H1 (cell line): Measurements from ENCODE around the gene TLE4. TPM values are rescaled to one million over a fixed set of nuclear protein-coding genes. Genes with fewer than 3 reads are reported as not detected.

Experiments used
- CTCF ChIA-PET: fragments of 300-600 bp; sonication (Branson Sonifier 250); formaldehyde crosslinking; loops from one replicate; lab custom pipeline; 2021; ENCODE audit not compliant: partially characterized antibody; lab: Charles Lee
- POLR2A ChIA-PET: fragments of 300-600 bp; sonication (Branson Sonifier 250); formaldehyde crosslinking; loops from one replicate; lab custom pipeline; 2021; ENCODE audit warnings: inconsistent platforms; ENCODE audit not compliant: partially characterized antibody; lab: Charles Lee
- DNase-seq, 2 experiments: peaks; one replicate each; pipeline versions ENCODE4 v3.0.0 to v3.0.0-alpha.2; 2010 to 2022; ENCODE audit warnings: low spot score in 2 of 2, low read depth in 1 of 2, mixed read lengths in 1 of 2
- FAIRE-seq: peaks from 2 replicates; lab custom pipeline; 2011; peaks lifted over from hg19 to GRCh38; lab: Jason Lieb, UNC
- H2AFZ ChIP-seq: 2 replicates; pipeline ENCODE4 v1.8.1; 2012; ENCODE audit warnings: low read length, inconsistent platforms
- H2AK5ac ChIP-seq: 2 replicates; pipeline ENCODE4 v1.6.1; 2013; ENCODE audit warnings: low read depth, low read length
- H2BK120ac ChIP-seq: replicated peaks from 2 replicates; pipeline ENCODE3; 2013; ENCODE audit warnings: low read depth, low read length, inconsistent platforms
- H2BK12ac ChIP-seq: 2 replicates; pipeline ENCODE4 v1.6.1; 2013; ENCODE audit warnings: low read depth, low read length
- H2BK15ac ChIP-seq: 2 replicates; pipeline ENCODE4 v1.6.1; 2013; ENCODE audit warnings: low read length
- H2BK20ac ChIP-seq: 2 replicates; pipeline ENCODE4 v1.6.1; 2013; ENCODE audit warnings: low read length
- H2BK5ac ChIP-seq: 2 replicates; pipeline ENCODE4 v1.6.1; 2013; ENCODE audit warnings: low read depth, low read length
- H3K14ac ChIP-seq: 2 replicates; pipeline ENCODE4 v1.6.1; 2013; ENCODE audit warnings: inconsistent platforms; ENCODE audit not compliant: insufficient read length
- H3K18ac ChIP-seq: 2 replicates; pipeline ENCODE4 v1.6.1; 2013; ENCODE audit warnings: low read length; ENCODE audit errors: extremely low read depth
- H3K23ac ChIP-seq: 2 replicates; pipeline ENCODE4 v1.6.1; 2013; ENCODE audit warnings: inconsistent platforms; ENCODE audit not compliant: insufficient read length
- H3K23me2 ChIP-seq: 2 replicates; pipeline ENCODE4 v1.6.1; 2013; ENCODE audit warnings: low read depth, low read length
- H3K27ac ChIP-seq: 2 replicates; pipeline ENCODE4 v1.6.1; 2011; ENCODE audit warnings: low read depth, low read length, inconsistent platforms
- H3K27me3 ChIP-seq, 4 experiments: replicated peaks in 1 of 4; 1 replicate in 1 of 4; 2 replicates in 3 of 4; pipeline versions ENCODE4 v1.6.1 to v1.8.1; 2011 to 2013; ENCODE audit warnings: low read length in 3 of 4, mild to moderate bottlenecking in 3 of 4, inconsistent platforms in 2 of 4, mixed read lengths in 2 of 4, moderate library complexity in 1 of 4; ENCODE audit not compliant: control insufficient read depth in 3 of 4, insufficient read depth in 3 of 4; ENCODE audit errors: extremely low read depth in 1 of 4
- H3K36me3 ChIP-seq, 4 experiments: 2 replicates each; pipeline versions ENCODE4 v1.6.1 to v1.8.1; 2011 to 2013; ENCODE audit warnings: mild to moderate bottlenecking in 4 of 4, low read length in 3 of 4, moderate library complexity in 2 of 4, control low read depth in 1 of 4, inconsistent platforms in 1 of 4; ENCODE audit not compliant: insufficient read depth in 4 of 4, control insufficient read depth in 2 of 4
- H3K4ac ChIP-seq: replicated peaks from 2 replicates; pipeline ENCODE3; 2013; ENCODE audit warnings: low read length, low read depth, mixed read lengths, inconsistent platforms; ENCODE audit not compliant: insufficient read length
- H3K4me1 ChIP-seq, 4 experiments: replicated peaks in 1 of 4; 1 replicate in 1 of 4; 2 replicates in 3 of 4; pipeline versions ENCODE4 v1.6.1 to v1.8.1; 2011 to 2013; ENCODE audit warnings: low read length in 3 of 4, inconsistent platforms in 2 of 4, mixed read lengths in 1 of 4; ENCODE audit not compliant: insufficient read depth in 4 of 4, control insufficient read depth in 3 of 4
- H3K4me2 ChIP-seq, 2 experiments: 2 replicates each; pipeline versions ENCODE4 v1.6.1 to v1.8.1; 2011 to 2013; ENCODE audit warnings: low read depth in 2 of 2, low read length in 2 of 2, control low read depth in 1 of 2, inconsistent platforms in 1 of 2, mild to moderate bottlenecking in 1 of 2; ENCODE audit not compliant: insufficient read depth in 1 of 2
- H3K4me3 ChIP-seq, 4 experiments: fragments of 200-600, 300-600 bp in 1 of 4; sonication (generic), shearing (Covaris generic), sonication (Bioruptor Twin) in 1 of 4; 2 replicates each; pipeline versions ENCODE4 v1.5.1 to v1.8.1; 2011 to 2016; ENCODE audit warnings: low read length in 4 of 4, low read depth in 3 of 4, control low read depth in 2 of 4, inconsistent platforms in 2 of 4, mild to moderate bottlenecking in 2 of 4, mixed read lengths in 1 of 4, moderate library complexity in 1 of 4; ENCODE audit not compliant: insufficient read depth in 2 of 4; ENCODE audit errors: extremely low read depth in 1 of 4
- H3K56ac ChIP-seq: replicated peaks from 2 replicates; pipeline ENCODE3; 2013; ENCODE audit warnings: low read depth, mild to moderate bottlenecking, mixed read lengths, low read length, inconsistent platforms; ENCODE audit not compliant: insufficient read length
- H3K79me1 ChIP-seq: 2 replicates; pipeline ENCODE4 v1.6.1; 2013; ENCODE audit warnings: low read depth, low read length, control low read depth
- H3K79me2 ChIP-seq, 2 experiments: 2 replicates each; pipeline versions ENCODE4 v1.6.1 to v1.8.1; 2012 to 2013; ENCODE audit warnings: low read length in 2 of 2, mild to moderate bottlenecking in 2 of 2, inconsistent platforms in 1 of 2; ENCODE audit not compliant: insufficient read depth in 2 of 2, control insufficient read depth in 1 of 2
- H3K9ac ChIP-seq, 4 experiments: replicated peaks in 1 of 4; 1 replicate in 1 of 4; 2 replicates in 3 of 4; pipeline versions ENCODE4 v1.6.1 to v1.8.1; 2011 to 2013; ENCODE audit warnings: low read depth in 3 of 4, low read length in 3 of 4, control low read depth in 2 of 4, mild to moderate bottlenecking in 2 of 4, moderate library complexity in 2 of 4, inconsistent platforms in 1 of 4; ENCODE audit errors: extremely low read depth in 1 of 4
- H3K9me3 ChIP-seq, 2 experiments: 2 replicates each; pipeline versions ENCODE4 v1.6.1 to v1.8.1; 2012 to 2013; ENCODE audit warnings: mild to moderate bottlenecking in 2 of 2, moderate library complexity in 2 of 2, control low read depth in 1 of 2, inconsistent platforms in 1 of 2, low read depth in 1 of 2, low read length in 1 of 2, mixed read lengths in 1 of 2; ENCODE audit not compliant: insufficient read depth in 2 of 2
- H4K20me1 ChIP-seq, 2 experiments: replicated peaks in 1 of 2; 2 replicates each; pipeline versions ENCODE3 to v1.8.1; 2011 to 2013; ENCODE audit warnings: inconsistent platforms in 2 of 2, low read length in 2 of 2, mild to moderate bottlenecking in 1 of 2; ENCODE audit not compliant: insufficient read depth in 2 of 2, control insufficient read depth in 1 of 2
- H4K5ac ChIP-seq: 2 replicates; pipeline ENCODE4 v1.6.1; 2013; ENCODE audit warnings: low read length, low read depth, mixed read lengths, inconsistent platforms; ENCODE audit not compliant: insufficient read length
- H4K8ac ChIP-seq: 2 replicates; pipeline ENCODE4 v1.8.0; 2013; ENCODE audit warnings: mild to moderate bottlenecking, moderate library complexity, low read length, inconsistent platforms; ENCODE audit not compliant: insufficient read depth; ENCODE audit errors: extremely low read depth
- H4K91ac ChIP-seq: replicated peaks from 2 replicates; pipeline ENCODE3; 2013; ENCODE audit warnings: low read length, mixed read lengths, inconsistent platforms; ENCODE audit not compliant: insufficient read length
- BACH1 ChIP-seq: IDR thresholded peaks from 2 replicates; pipeline ENCODE4 v1.6.1; 2012; ENCODE audit warnings: low read length, improper control_type of control experiment
- FOSL1 ChIP-seq: IDR thresholded peaks from 2 replicates; pipeline ENCODE4 v1.6.1; 2011; ENCODE audit warnings: mild to moderate bottlenecking, low read depth, low read length, moderate library complexity; ENCODE audit not compliant: insufficient read depth
- GABPA ChIP-seq: IDR thresholded peaks from 2 replicates; pipeline ENCODE4 v1.6.1; 2011; ENCODE audit warnings: mild to moderate bottlenecking, low read length, moderate library complexity, borderline replicate concordance; ENCODE audit not compliant: insufficient read depth
- KDM1A ChIP-seq: fragments of 200-600, 300-600 bp; sonication (generic); IDR thresholded peaks from 2 replicates; pipeline ENCODE4 v1.7.1; 2016; ENCODE audit warnings: mild to moderate bottlenecking, low read length, borderline replicate concordance
- KDM5A ChIP-seq: fragments of 200-600 bp; IDR thresholded peaks from 2 replicates; pipeline ENCODE4 v1.7.1; 2012; ENCODE audit warnings: mild to moderate bottlenecking, low read length, inconsistent platforms, mixed read lengths
- POU5F1 ChIP-seq: IDR thresholded peaks from 2 replicates; pipeline ENCODE4 v1.6.1; 2011; ENCODE audit warnings: low read depth, mild to moderate bottlenecking, low read length, moderate library complexity
- RAD21 ChIP-seq, 2 experiments: IDR thresholded peaks in 1 of 2; conservative IDR thresholded peaks in 1 of 2; 2 replicates each; pipeline ENCODE4 v1.6.1; 2011; ENCODE audit warnings: low read depth in 2 of 2, low read length in 2 of 2, improper control_type of control experiment in 1 of 2, inconsistent platforms in 1 of 2, mild to moderate bottlenecking in 1 of 2, moderate library complexity in 1 of 2
- SP2 ChIP-seq: IDR thresholded peaks from 2 replicates; pipeline ENCODE4 v1.6.1; 2012; ENCODE audit warnings: mild to moderate bottlenecking, low read length, inconsistent platforms
- TAF1 ChIP-seq: IDR thresholded peaks from 2 replicates; pipeline ENCODE4 v1.6.1; 2011; ENCODE audit warnings: mild to moderate bottlenecking, low read depth, low read length
- WGBS, 2 experiments: shearing (Covaris generic) in 1 of 2; methylation state at CpG; one replicate each; pipeline versions ENCODE4 v1.1.6 to v1.1.7; 2013 to 2015; ENCODE audit warnings: low lambda C conversion rate in 2 of 2, mixed read lengths in 2 of 2, inconsistent platforms in 1 of 2, low coverage in 1 of 2, missing lambda C conversion rate in 1 of 2; ENCODE audit not compliant: insufficient replicate concordance in 2 of 2, insufficient coverage in 1 of 2, insufficient read length in 1 of 2; ENCODE audit errors: extremely low coverage in 1 of 2, missing lambda C conversion rate in 1 of 2; 5-methylcytosine and 5-hydroxymethylcytosine counted together
- polyA plus RNA-seq, 7 experiments: library from polyadenylated mRNA; depleted of rRNA in 3 of 7; stranded (reverse) in 5 of 7; unstranded in 2 of 7; fragments of >200 nt in 5 of 7; fragments of 200-250 nt in 2 of 7; gene quantifications; 1 replicate in 5 of 7; 2 replicates in 1 of 7; 4 replicates in 1 of 7; pipeline versions ENCODE4 v1.2.1 to v1.2.3, GENCODE V29; 2011 to 2013; ENCODE audit warnings: missing spikeins in 2 of 7, mixed read lengths in 2 of 7
- total RNA-seq: library from RNA; stranded (reverse); fragmentation: NEBNext Ultra II Directional; extraction: Animal tissue kit (Norgen Biotek cat#: 25700); gene quantifications from 2 replicates; pipeline ENCODE4 v1.2.1, GENCODE V29; 2021

TLE4 gene
- total and polyA plus RNA-seq, 2 of the 8 experiments (the other 6 are each of a cell fraction or from before 2014, with no cell fraction given), result 32.4 to 36.9 TPM

- Histone ChIP-seq H3K14ac (no peak overlapping the region), H4K91ac (no peak overlapping the region), H2BK15ac (no peak overlapping the region), H4K8ac (no peak overlapping the region), H3K23me2 (no peaks in the 10 kb centered on the region; the same call in 1 of the 2 replicates), H4K5ac (no peak overlapping the region), H3K23ac (no peak overlapping the region), H3K27ac (no peak overlapping the region), H2BK20ac (no peak overlapping the region), H3K9ac (no peak overlapping the region), H3K4me3 (no peak overlapping the region), H3K56ac (no peak overlapping the region), H2AK5ac (no peak overlapping the region), H3K79me2 (peaks cover 0 to 19% of the 10 kb centered on the region in 2 experiments; a peak in 2 of 4 replicates), H3K9me3 (no peaks in the 10 kb centered on the region), H4K20me1 (no peaks in the 10 kb centered on the region), H2AFZ (no peak overlapping the region), H2BK5ac (no peak overlapping the region), H3K4ac (no peak overlapping the region), H3K36me3 (peaks cover 0 to 3% (median 0%) of the 10 kb centered on the region in 4 experiments; a peak in 1 of 8 replicates), H2BK120ac (no peak overlapping the region), H2BK12ac (no peak overlapping the region), H3K4me2 (no peak overlapping the region), H3K27me3 (no peaks in the 10 kb centered on the region), H3K18ac (no peak overlapping the region), H3K4me1 (peaks cover 0 to 6% (median 3%) of the 10 kb centered on the region in 4 experiments; a peak in 3 of 7 replicates), H3K79me1 (no peaks in the 10 kb centered on the region; the same call in 1 of the 2 replicates)
- POLR2A ChIA-PET, result interaction anchor here (0.6 kb wide), 1 partner anchor 61 kb away, joined by 3 read pairs; no protein-coding TSS in a partner anchor
- TF ChIP-seq POU5F1 (no peak), KDM1A (no peak), GABPA (no peak), SP2 (no peak), RAD21 (IDR thresholded peaks at IDR 0.05 in 1 of 2, conservative IDR thresholded peaks at IDR 0.05 in 1 of 2; ENCODE audit: low read depth in 2 of 2, low read length in 2 of 2) (no peak), FOSL1 (no peak), KDM5A (no peak), TAF1 (no peak), BACH1 (no peak)
- 97% methylated on average over 2 of the region's 2 CpGs; no CpG with 5 or more reads in 1 of the 2 experiments for WGBS, 2 experiments
- DNase-seq (no peak), FAIRE-seq (no peak)
- CTCF ChIA-PET, result interaction anchor here (1.0 kb wide), 1 partner anchor 12 kb away, joined by 3 read pairs; no protein-coding TSS in a partner anchor
These were observed 58.0 kb downstream of the TLE4 start for GRCh38 chr9:79629721-79630120.
